ENCODE measurements around the gene SGPP2. TPM values are rescaled to one million over a fixed set of nuclear protein-coding genes. Genes with fewer than 3 reads are reported as not detected.

The SGPP2 gene
- polyA plus RNA-seq, 1 donor (not counting 4 experiments of a cell fraction or from before 2014, with no cell fraction given) = 2.6 TPM

DNA sequence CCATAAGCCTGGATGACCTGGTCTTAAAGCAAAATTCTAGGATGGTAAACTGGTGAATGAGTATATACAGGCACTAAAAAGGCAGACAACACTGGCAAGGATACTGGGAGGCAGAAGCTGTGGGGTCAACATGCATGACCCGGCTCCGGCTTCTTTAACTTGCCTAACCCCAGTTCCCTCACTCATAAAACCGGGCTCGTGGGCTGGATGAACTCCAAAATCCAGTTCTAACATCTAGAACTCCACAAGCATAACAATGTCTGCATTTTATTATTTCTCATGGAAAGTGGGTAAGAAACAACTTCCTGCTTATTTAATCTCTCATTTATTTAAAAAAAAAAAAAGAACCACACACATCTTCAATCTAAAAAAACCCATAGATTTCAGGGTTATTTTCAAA, 174.3 kb downstream of the SGPP2 start:
- Histone ChIP-seq H3K4me1 (ENCODE audit: control insufficient read depth, extremely low read depth, insufficient read depth, low read length) (no peaks in the 10 kb centered on the region), H3K36me3 (ENCODE audit: control insufficient read depth in 2 of 2, extremely low read depth in 1 of 2, insufficient read depth in 2 of 2, low read length in 2 of 2) (peaks cover 9 to 18% of the 10 kb centered on the region in 2 experiments)
- no peak for FAIRE-seq

DNA sequence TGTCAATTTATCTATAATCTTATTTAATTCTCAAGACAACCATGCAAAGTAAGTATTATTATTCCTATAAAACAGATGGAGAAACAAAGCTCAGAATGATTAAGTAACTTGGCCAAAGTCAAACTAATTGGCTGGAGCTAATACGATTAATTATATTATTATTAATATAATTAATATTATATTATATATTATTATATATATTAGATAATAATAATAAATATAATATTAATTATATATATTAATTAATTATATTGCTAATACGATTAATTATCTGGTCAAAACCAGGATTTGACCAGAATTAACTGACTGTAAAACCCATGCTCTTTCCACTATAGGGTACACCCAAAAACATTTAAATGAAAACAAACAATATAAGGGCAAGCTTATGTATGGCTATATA, 179.2 kb downstream of the SGPP2 start:
- H3K9ac ChIP-seq (ENCODE audit: control insufficient read depth, extremely low read depth, insufficient read depth, low read length) = no peak overlapping the region
- H3K4me1 ChIP-seq (ENCODE audit: control insufficient read depth, extremely low read depth, insufficient read depth, low read length) = no peaks in the 10 kb centered on the region
- FAIRE-seq (no peak), DNase-seq (ENCODE audit: low read depth, low spot score) (no peak)
- no peaks in the 10 kb centered on the region for H3K9me3 ChIP-seq (ENCODE audit: control insufficient read depth, low read depth, low read length)
- H3K4me2 ChIP-seq (ENCODE audit: control insufficient read depth, extremely low read depth, insufficient read depth, low read depth, low read length) = no peak overlapping the region
- TF ChIP-seq EZH2 (IDR thresholded peaks at IDR 0.05; ENCODE audit: low read length) = no peak
- TF ChIP-seq, protein P1, sequence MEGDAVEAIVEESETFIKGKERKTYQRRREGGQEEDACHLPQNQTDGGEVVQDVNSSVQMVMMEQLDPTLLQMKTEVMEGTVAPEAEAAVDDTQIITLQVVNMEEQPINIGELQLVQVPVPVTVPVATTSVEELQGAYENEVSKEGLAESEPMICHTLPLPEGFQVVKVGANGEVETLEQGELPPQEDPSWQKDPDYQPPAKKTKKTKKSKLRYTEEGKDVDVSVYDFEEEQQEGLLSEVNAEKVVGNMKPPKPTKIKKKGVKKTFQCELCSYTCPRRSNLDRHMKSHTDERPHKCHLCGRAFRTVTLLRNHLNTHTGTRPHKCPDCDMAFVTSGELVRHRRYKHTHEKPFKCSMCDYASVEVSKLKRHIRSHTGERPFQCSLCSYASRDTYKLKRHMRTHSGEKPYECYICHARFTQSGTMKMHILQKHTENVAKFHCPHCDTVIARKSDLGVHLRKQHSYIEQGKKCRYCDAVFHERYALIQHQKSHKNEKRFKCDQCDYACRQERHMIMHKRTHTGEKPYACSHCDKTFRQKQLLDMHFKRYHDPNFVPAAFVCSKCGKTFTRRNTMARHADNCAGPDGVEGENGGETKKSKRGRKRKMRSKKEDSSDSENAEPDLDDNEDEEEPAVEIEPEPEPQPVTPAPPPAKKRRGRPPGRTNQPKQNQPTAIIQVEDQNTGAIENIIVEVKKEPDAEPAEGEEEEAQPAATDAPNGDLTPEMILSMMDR (optimal IDR thresholded peaks at IDR 0.05 in 1 of 3, IDR thresholded peaks at IDR 0.05 in 1 of 3, conservative IDR thresholded peaks at IDR 0.05 in 1 of 3; ENCODE audit: extremely low read depth in 1 of 3, insufficient read depth in 2 of 3, low read length in 3 of 3) = no peak
- no peaks in the 10 kb centered on the region for H3K27me3 ChIP-seq (ENCODE audit: control insufficient read depth, extremely low read depth, insufficient read depth, low read length)
- dilution Hi-C loops (cut with MboI; ENCODE audit: extremely low pct_ligation_motif_present, low sequenced_read_pairs) = no loop called here
- no peaks in the 10 kb centered on the region for H3K9me1 ChIP-seq (ENCODE audit: control insufficient read depth, extremely low read depth, insufficient read depth, low read length)
- no peak overlapping the region for H2AFZ ChIP-seq (ENCODE audit: control insufficient read depth, low read length)
- peaks cover 6 to 9% of the 10 kb centered on the region in 2 experiments for H3K36me3 ChIP-seq (ENCODE audit: control insufficient read depth in 2 of 2, extremely low read depth in 1 of 2, insufficient read depth in 2 of 2, low read length in 2 of 2)
- H3K4me3 ChIP-seq (ENCODE audit: control insufficient read depth in 2 of 3, extremely low read depth in 1 of 3, insufficient read depth in 2 of 3, low read depth in 1 of 3, low read length in 3 of 3) = no peak overlapping the region
- H3K79me2 ChIP-seq (ENCODE audit: control insufficient read depth, insufficient read depth, low read length) = peaks cover 2% of the 10 kb centered on the region
- no peaks in the 10 kb centered on the region for H4K20me1 ChIP-seq (ENCODE audit: control insufficient read depth, extremely low read depth, insufficient read depth, low read length)
- no peak overlapping the region for H3K27ac ChIP-seq (ENCODE audit: control insufficient read depth, insufficient read depth, low read length)

More for the DNA sequence above, 174.3 kb downstream of the SGPP2 start:
- H3K27me3 ChIP-seq (ENCODE audit: control insufficient read depth, extremely low read depth, insufficient read depth, low read length) = no peaks in the 10 kb centered on the region
- dilution Hi-C loops (cut with MboI; ENCODE audit: extremely low pct_ligation_motif_present, low sequenced_read_pairs) = no loop called here
- H3K4me3 ChIP-seq (ENCODE audit: control insufficient read depth in 2 of 3, extremely low read depth in 1 of 3, insufficient read depth in 2 of 3, low read depth in 1 of 3, low read length in 3 of 3) = no peak overlapping the region
- no peak overlapping the region for H3K4me2 ChIP-seq (ENCODE audit: control insufficient read depth, extremely low read depth, insufficient read depth, low read depth, low read length)
- H4K20me1 ChIP-seq (ENCODE audit: control insufficient read depth, extremely low read depth, insufficient read depth, low read length) = no peaks in the 10 kb centered on the region
- no peaks in the 10 kb centered on the region for H3K9me1 ChIP-seq (ENCODE audit: control insufficient read depth, extremely low read depth, insufficient read depth, low read length)
- H3K9me3 ChIP-seq (ENCODE audit: control insufficient read depth, low read depth, low read length) = no peaks in the 10 kb centered on the region
- peaks cover 2% of the 10 kb centered on the region for H3K79me2 ChIP-seq (ENCODE audit: control insufficient read depth, insufficient read depth, low read length)
- DNase-seq (ENCODE audit: low read depth, low spot score) = no peak
- no peak overlapping the region for H3K9ac ChIP-seq (ENCODE audit: control insufficient read depth, extremely low read depth, insufficient read depth, low read length)
- no peak overlapping the region for H3K27ac ChIP-seq (ENCODE audit: control insufficient read depth, insufficient read depth, low read length)
- H2AFZ ChIP-seq (ENCODE audit: control insufficient read depth, low read length) = no peak overlapping the region
- TF ChIP-seq, protein P1 (optimal IDR thresholded peaks at IDR 0.05 in 1 of 3, IDR thresholded peaks at IDR 0.05 in 1 of 3, conservative IDR thresholded peaks at IDR 0.05 in 1 of 3; ENCODE audit: extremely low read depth in 1 of 3, insufficient read depth in 2 of 3, low read length in 3 of 3) = no peak
- TF ChIP-seq EZH2 (IDR thresholded peaks at IDR 0.05; ENCODE audit: low read length) = no peak
